NB4 (cell line): ENCODE results near the gene CD93.

Experiments
- DNase-seq: peaks from one replicate; pipeline ENCODE4 v3.0.0; 2010; ENCODE audit warnings: low read depth
- H3K4me3 ChIP-seq: one replicate; pipeline ENCODE4 v1.5.1; 2011; ENCODE audit warnings: mild to moderate bottlenecking, low read depth, low read length, moderate library complexity
- MYC ChIP-seq: IDR thresholded peaks from 2 replicates; pipeline ENCODE4 v1.6.1; 2011; ENCODE audit warnings: low read depth, low read length
- POLR2A ChIP-seq: IDR thresholded peaks from 2 replicates; pipeline ENCODE4 v1.6.1; 2011; ENCODE audit warnings: mild to moderate bottlenecking; ENCODE audit not compliant: insufficient read length; ENCODE audit errors: extremely low read depth
- TF ChIP-seq, protein P1 (sequence below): IDR thresholded peaks from 2 replicates; pipeline ENCODE4 v1.6.1; 2011; ENCODE audit warnings: low read depth, low read length
- TF ChIP-seq, protein P2 (sequence below): IDR thresholded peaks from one replicate; pipeline ENCODE4 v1.5.1; 2012; ENCODE audit warnings: low read depth, low read length

CD93 gene

GRCh38 chr20:23091721-23092383 is 5.7 kb upstream of the CD93 start:
- no peak overlapping the region for H3K4me3 ChIP-seq
- DNase-seq: no peak
- TF ChIP-seq, protein P1, sequence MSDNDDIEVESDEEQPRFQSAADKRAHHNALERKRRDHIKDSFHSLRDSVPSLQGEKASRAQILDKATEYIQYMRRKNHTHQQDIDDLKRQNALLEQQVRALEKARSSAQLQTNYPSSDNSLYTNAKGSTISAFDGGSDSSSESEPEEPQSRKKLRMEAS: no peak
- TF ChIP-seq, protein P2, sequence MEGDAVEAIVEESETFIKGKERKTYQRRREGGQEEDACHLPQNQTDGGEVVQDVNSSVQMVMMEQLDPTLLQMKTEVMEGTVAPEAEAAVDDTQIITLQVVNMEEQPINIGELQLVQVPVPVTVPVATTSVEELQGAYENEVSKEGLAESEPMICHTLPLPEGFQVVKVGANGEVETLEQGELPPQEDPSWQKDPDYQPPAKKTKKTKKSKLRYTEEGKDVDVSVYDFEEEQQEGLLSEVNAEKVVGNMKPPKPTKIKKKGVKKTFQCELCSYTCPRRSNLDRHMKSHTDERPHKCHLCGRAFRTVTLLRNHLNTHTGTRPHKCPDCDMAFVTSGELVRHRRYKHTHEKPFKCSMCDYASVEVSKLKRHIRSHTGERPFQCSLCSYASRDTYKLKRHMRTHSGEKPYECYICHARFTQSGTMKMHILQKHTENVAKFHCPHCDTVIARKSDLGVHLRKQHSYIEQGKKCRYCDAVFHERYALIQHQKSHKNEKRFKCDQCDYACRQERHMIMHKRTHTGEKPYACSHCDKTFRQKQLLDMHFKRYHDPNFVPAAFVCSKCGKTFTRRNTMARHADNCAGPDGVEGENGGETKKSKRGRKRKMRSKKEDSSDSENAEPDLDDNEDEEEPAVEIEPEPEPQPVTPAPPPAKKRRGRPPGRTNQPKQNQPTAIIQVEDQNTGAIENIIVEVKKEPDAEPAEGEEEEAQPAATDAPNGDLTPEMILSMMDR: no peak
- no peak for TF ChIP-seq POLR2A

DNA sequence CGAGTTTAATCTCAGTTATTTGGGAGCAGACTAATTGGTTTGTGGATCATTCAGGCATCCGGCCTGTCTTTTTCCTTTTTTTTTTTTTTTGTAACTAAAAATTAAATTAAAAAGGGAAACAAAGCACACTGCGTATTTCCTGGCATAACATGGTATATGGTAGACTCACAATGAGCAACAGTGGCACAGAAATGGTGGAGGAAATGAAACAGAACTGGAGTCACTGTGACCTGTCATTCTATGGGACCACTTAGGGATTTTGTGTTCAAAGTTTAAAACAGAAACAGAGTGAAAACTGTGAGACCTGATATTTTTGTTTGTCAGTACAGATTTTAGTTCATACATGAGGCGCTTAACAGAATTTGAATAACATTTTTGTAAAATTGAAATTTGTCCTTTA is 4.8 kb upstream of the CD93 start:
- no peak for DNase-seq
- H3K4me3 ChIP-seq: no peak overlapping the region
- no peak for TF ChIP-seq POLR2A
- no peak for TF ChIP-seq MYC
- TF ChIP-seq, protein P2: no peak
- TF ChIP-seq, protein P1: no peak

GRCh38 chr20:23090147-23090546 is 4.0 kb upstream of the CD93 start:
- no peak for DNase-seq
- H3K4me3 ChIP-seq: no peak overlapping the region
- TF ChIP-seq, protein P1: no peak
- TF ChIP-seq MYC (no peak), POLR2A (no peak)
- TF ChIP-seq, protein P2: no peak

DNA sequence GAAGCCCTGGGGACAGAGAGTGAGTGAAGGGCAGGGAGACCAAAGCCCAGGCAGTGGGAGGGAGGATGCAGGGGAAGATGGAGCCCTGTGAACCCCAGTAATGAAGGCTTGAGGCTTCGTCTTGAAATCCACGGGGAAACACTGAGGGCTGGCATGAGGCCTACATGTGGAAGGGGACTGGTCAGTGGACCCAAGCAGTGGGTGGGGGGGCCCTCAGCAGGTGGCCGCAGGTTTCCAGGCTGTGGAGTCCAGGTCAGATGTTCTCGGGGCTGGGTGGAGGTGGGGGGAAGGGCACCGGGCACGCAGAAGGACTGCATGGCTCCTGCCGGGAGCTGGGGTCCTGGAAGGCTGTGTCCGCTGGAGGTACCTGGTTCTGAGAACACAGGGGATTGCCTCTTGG is 2.7 kb upstream of the CD93 start:
- no peak for DNase-seq
- TF ChIP-seq, protein P1: no peak
- no peak for TF ChIP-seq MYC
- TF ChIP-seq, protein P2: no peak
- TF ChIP-seq POLR2A: no peak
- no peak overlapping the region for H3K4me3 ChIP-seq

DNA sequence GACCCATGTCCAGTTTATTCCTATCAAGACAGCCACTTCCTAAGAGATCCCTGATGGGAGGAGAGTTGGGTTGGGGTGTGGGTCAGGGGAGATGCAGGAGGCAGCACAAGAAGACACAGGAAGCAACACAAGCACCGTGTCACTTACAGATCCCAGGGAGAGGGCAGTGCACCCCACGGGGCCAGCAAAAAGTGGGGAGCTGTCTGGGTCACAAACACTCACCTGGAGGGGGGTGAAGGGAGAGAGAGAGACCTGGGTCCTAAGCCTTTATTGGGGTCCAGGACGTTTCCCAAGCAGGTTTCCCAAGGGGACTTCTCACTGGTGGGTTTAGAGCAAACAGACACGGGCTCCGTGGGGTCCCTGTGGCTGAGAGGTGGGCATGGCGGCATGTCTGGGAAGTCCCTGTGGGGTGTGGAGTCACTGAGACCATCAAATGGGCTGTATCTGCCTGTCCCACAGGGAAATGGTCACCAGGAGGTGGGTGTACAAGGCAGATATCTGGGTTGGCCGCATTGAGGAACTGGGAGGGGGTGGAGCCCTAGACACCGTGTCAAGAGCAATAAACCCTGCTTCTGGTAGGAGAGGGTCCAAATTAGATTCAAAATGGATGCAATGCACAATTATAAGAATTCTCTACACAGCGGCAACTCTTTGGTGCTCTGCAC is 1.6 kb upstream of the CD93 start:
- peak; percentile 66 for DNase-seq

More for the DNA sequence above, 1.6 kb upstream of the CD93 start:
- H3K4me3 ChIP-seq: no peak overlapping the region
- TF ChIP-seq, protein P2: no peak
- TF ChIP-seq POLR2A: no peak
- no peak for TF ChIP-seq MYC
- TF ChIP-seq, protein P1: no peak
